ENCODE results near the gene TSPAN9. TPM values are rescaled to one million over a fixed set of nuclear protein-coding genes. Genes with fewer than 3 reads are reported as not detected.
A peak's percentile ranks its signal among the peaks of the same experiment; 100 is the strongest.

Gene TSPAN9
- total RNA-seq, 1 experiment from 2014 or later, result 9.6 TPM

GRCh38 chr12:3113671-3114325 is 36.6 kb downstream of the TSPAN9 start:
- Histone ChIP-seq H3K4me2 (no peak overlapping the region), H3K9me2 (ENCODE audit: insufficient read depth) (no peaks in the 10 kb centered on the region), H3K4me1 (replicated peaks; ENCODE audit: insufficient read depth) (no peaks in the 10 kb centered on the region), H3K36me3 (ENCODE audit: low read depth) (no peaks in the 10 kb centered on the region), H3K27me3 (ENCODE audit: insufficient read depth, low read depth) (no peaks in the 10 kb centered on the region), H2AFZ (no peak overlapping the region), H3F3A (ENCODE audit: insufficient read depth, low read depth) (no peaks in the 10 kb centered on the region), H3K27ac (no peak overlapping the region), H4K20me1 (ENCODE audit: insufficient read depth) (no peaks in the 10 kb centered on the region), H3K9me3 (ENCODE audit: insufficient read depth, low read depth) (no peaks in the 10 kb centered on the region), H3K79me2 (ENCODE audit: low read depth) (no peaks in the 10 kb centered on the region), H3K4me3 (no peak overlapping the region)
- CTCF ChIA-PET, result no interaction called here
- POLR2A ChIA-PET (ENCODE audit: unreplicated experiment), result no interaction called here
- peak in 1 of 2 experiments; percentile 21 for DNase-seq
- intact Hi-C loops (cut with micrococcal nuclease; ENCODE audit: unreplicated experiment), result no loop called here
- TF ChIP-seq CTCF (conservative IDR thresholded peaks at IDR 0.05) (no peak), EZH2 (IDR thresholded peaks at IDR 0.05; ENCODE audit: low read depth) (no peak)
- no TSS peak for BruUV-seq (replicated peaks)

GRCh38 chr12:3114671-3115070 is 37.5 kb downstream of the TSPAN9 start:
- Histone ChIP-seq H3K79me2 (ENCODE audit: low read depth) (no peaks in the 10 kb centered on the region), H3K4me1 (replicated peaks; ENCODE audit: insufficient read depth) (no peaks in the 10 kb centered on the region), H3K4me3 (no peak overlapping the region), H2AFZ (no peak overlapping the region), H3K4me2 (no peak overlapping the region), H4K20me1 (ENCODE audit: insufficient read depth) (no peaks in the 10 kb centered on the region), H3K36me3 (ENCODE audit: low read depth) (no peaks in the 10 kb centered on the region), H3K27ac (no peak overlapping the region), H3K27me3 (ENCODE audit: insufficient read depth, low read depth) (no peaks in the 10 kb centered on the region), H3K9me2 (ENCODE audit: insufficient read depth) (no peaks in the 10 kb centered on the region), H3F3A (ENCODE audit: insufficient read depth, low read depth) (no peaks in the 10 kb centered on the region), H3K9me3 (ENCODE audit: insufficient read depth, low read depth) (no peaks in the 10 kb centered on the region)
- peak in 1 of 2 experiments; percentile 50 for DNase-seq
- POLR2A ChIA-PET (ENCODE audit: unreplicated experiment), result no interaction called here
- TF ChIP-seq EZH2 (IDR thresholded peaks at IDR 0.05; ENCODE audit: low read depth) (no peak), CTCF (conservative IDR thresholded peaks at IDR 0.05) (no peak)
- intact Hi-C loops (cut with micrococcal nuclease; ENCODE audit: unreplicated experiment), result no loop called here
- BruUV-seq (replicated peaks), result no TSS peak
- CTCF ChIA-PET, result no interaction called here

GRCh38 chr12:3115078-3115477 is 37.9 kb downstream of the TSPAN9 start:
- TF ChIP-seq CTCF (conservative IDR thresholded peaks at IDR 0.05), result no peak
- no peak for TF ChIP-seq EZH2 (IDR thresholded peaks at IDR 0.05; ENCODE audit: low read depth)
- Histone ChIP-seq H3K27ac (no peak overlapping the region), H4K20me1 (ENCODE audit: insufficient read depth) (no peaks in the 10 kb centered on the region), H3F3A (ENCODE audit: insufficient read depth, low read depth) (no peaks in the 10 kb centered on the region), H3K9me2 (ENCODE audit: insufficient read depth) (no peaks in the 10 kb centered on the region), H3K36me3 (ENCODE audit: low read depth) (no peaks in the 10 kb centered on the region), H2AFZ (no peak overlapping the region), H3K9me3 (ENCODE audit: insufficient read depth, low read depth) (no peaks in the 10 kb centered on the region), H3K27me3 (ENCODE audit: insufficient read depth, low read depth) (no peaks in the 10 kb centered on the region), H3K4me1 (replicated peaks; ENCODE audit: insufficient read depth) (no peaks in the 10 kb centered on the region), H3K79me2 (ENCODE audit: low read depth) (no peaks in the 10 kb centered on the region), H3K4me3 (no peak overlapping the region), H3K4me2 (no peak overlapping the region)
- CTCF ChIA-PET, result interaction anchor here (0.5 kb wide), 1 partner anchor 147 kb away, joined by 4 read pairs; no protein-coding TSS in a partner anchor
- intact Hi-C loops (cut with micrococcal nuclease; ENCODE audit: unreplicated experiment), result no loop called here
- DNase-seq, result no peak
- no TSS peak for BruUV-seq (replicated peaks)
- POLR2A ChIA-PET (ENCODE audit: unreplicated experiment), result no interaction called here
